K562 (cell line): Measurements from ENCODE around the gene HAT1. TPM values are rescaled to one million over a fixed set of nuclear protein-coding genes. Genes with fewer than 3 reads are reported as not detected.
A peak's percentile ranks its signal among the peaks of the same experiment; 100 is the strongest.

Experiments used
- ARNT ChIP-seq, 2 experiments: fragments of 450-650 bp; IDR thresholded peaks; 2 replicates each; pipeline ENCODE4 v1.6.1; 2016; ENCODE audit warnings: mild to moderate bottlenecking in 1 of 2
- ATF7 ChIP-seq: fragments of 450-650 bp; IDR thresholded peaks from 2 replicates; pipeline ENCODE4 v1.7.1; 2014; ENCODE audit warnings: mild to moderate bottlenecking, moderate library complexity
- DNMT1 ChIP-seq: fragments of 450-650 bp; IDR thresholded peaks from 2 replicates; pipeline ENCODE4 v1.6.1; 2016; ENCODE audit warnings: antibody characterized with exemption, mild to moderate bottlenecking
- GABPA ChIP-seq: fragments of 200-800 bp; sonication (Bioruptor generic); conservative IDR thresholded peaks from 2 replicates; pipeline ENCODE4 v1.6.1; 2016; ENCODE audit warnings: low read depth, missing genetic modification characterization, missing compliant biosample characterization
- HOXB6 ChIP-seq: fragments of 250-450 bp; sonication (Bioruptor Pico); IDR thresholded peaks from 2 replicates; pipeline ENCODE4 v1.5.1; 2022; ENCODE audit warnings: mild to moderate bottlenecking, borderline replicate concordance
- KDM5B ChIP-seq: fragments of 200-600 bp; sonication (generic); IDR thresholded peaks from 2 replicates; pipeline ENCODE4 v1.6.1; 2012; ENCODE audit warnings: low read depth, mild to moderate bottlenecking, moderate library complexity, low read length, control low read depth, inconsistent platforms; ENCODE audit not compliant: insufficient replicate concordance
- MIER1 ChIP-seq: fragments of 450-650 bp; IDR thresholded peaks from 2 replicates; pipeline ENCODE4 v1.6.1; 2016; ENCODE audit warnings: antibody characterized with exemption, mild to moderate bottlenecking, low read depth
- NFE2 ChIP-seq: IDR thresholded peaks from 2 replicates; pipeline ENCODE4 v1.6.1; 2014; ENCODE audit warnings: antibody characterized with exemption, low read depth
- RERE ChIP-seq: sonication (generic); formaldehyde crosslinking; IDR thresholded peaks from 2 replicates; pipeline ENCODE4 v1.8.0; 2023; ENCODE audit warnings: missing genetic modification reagents, mild to moderate bottlenecking, borderline replicate concordance
- SREBF1 ChIP-seq: fragments of 150-350 bp; IDR thresholded peaks from 2 replicates; pipeline ENCODE4 v1.6.1; 2014; ENCODE audit warnings: antibody characterized with exemption, low read depth, low read length, borderline replicate concordance
- ZNF24 ChIP-seq: fragments of 450-650 bp; IDR thresholded peaks from 2 replicates; pipeline ENCODE4 v1.6.1; 2016
- ZNF318 ChIP-seq, 2 experiments: fragments of 450-650 bp; IDR thresholded peaks; 2 replicates each; pipeline ENCODE4 v1.6.1; 2016; ENCODE audit warnings: mild to moderate bottlenecking in 2 of 2, borderline replicate concordance in 1 of 2, low read depth in 1 of 2, moderate library complexity in 1 of 2
- ZNF644 ChIP-seq: fragments of 200-800 bp; sonication (Bioruptor generic); IDR thresholded peaks from 2 replicates; pipeline ENCODE4 v1.6.1; 2016; ENCODE audit warnings: low read depth, missing genetic modification characterization, missing compliant biosample characterization
- ZNF785 ChIP-seq: fragments of 250-450 bp; sonication (Bioruptor Pico); IDR thresholded peaks from 2 replicates; pipeline ENCODE4 v1.4.0; 2020; ENCODE audit warnings: mild to moderate bottlenecking
- polyA plus RNA-seq, 8 experiments: library from polyadenylated mRNA; depleted of rRNA in 4 of 8; stranded (reverse) in 5 of 8; unstranded in 3 of 8; fragments of >200 nt; fragmentation: Nextera tagmentation in 2 of 8; fragmentation: Illumina TruSeq in 1 of 8; extraction: Ambion mirVana in 2 of 8; extraction: Trizol in 1 of 8; gene quantifications; 2 replicates each; pipeline versions ENCODE4 v1.2.1 to v1.2.3, GENCODE V29; 2011 to 2014; ENCODE audit warnings: inconsistent platforms in 1 of 8, missing spikeins in 1 of 8
- total RNA-seq, 7 experiments: library from RNA; depleted of rRNA in 6 of 7; stranded (reverse); fragments of >200 nt in 6 of 7; fragmentation: Illumina TruSeq in 2 of 7; extraction: Trizol in 2 of 7; gene quantifications; 2 replicates each; pipeline versions ENCODE4 v1.2.1 to v1.2.3, GENCODE V29; 2011 to 2021; ENCODE audit warnings: low replicate concordance in 1 of 7

Gene HAT1
- total and polyA plus RNA-seq, 9 of the 15 experiments (the other 6 are each of a cell fraction or from before 2014, with no cell fraction given), result 125 to 384 (median 244) TPM

- TF ChIP-seq RERE (CRISPR knock-in tag) (no peak), ZNF644 (tag) (no peak), ATF7 (peak; percentile 97), ARNT (IDR thresholded peaks at IDR 0.05) (no peak; a peak in 1 of 4 replicates), HOXB6 (CRISPR knock-in tag) (no peak), GABPA (peak; percentile 97), ZNF24 (no peak; the same call in 1 of the 2 replicates), ZNF318 (IDR thresholded peaks at IDR 0.05; ENCODE audit: borderline replicate concordance in 1 of 2, low read depth in 1 of 2) (no peak), KDM5B (peak; percentile 87), DNMT1 (no peak), NFE2 (0 out of 2 replicates have a peak, but pooled peaks have one; percentile 19), MIER1 (peak; percentile 23; the same call in 1 of the 2 replicates), ZNF785 (CRISPR knock-in tag) (no peak), SREBF1 (no peak)
Measured at GRCh38 chr2:171922230-171923022, at the start of gene HAT1 (continued).
